GM21576 (cell line): ENCODE measurements around the gene MYO1D.

Experiments used
- ATAC-seq: cut with Tn5 transposase; IDR thresholded peaks from one replicate; pipeline ENCODE4 v1.9.1; 2021; ENCODE audit warnings: mild to moderate bottlenecking, moderate library complexity; ENCODE audit not compliant: unreplicated experiment

MYO1D gene

DNA sequence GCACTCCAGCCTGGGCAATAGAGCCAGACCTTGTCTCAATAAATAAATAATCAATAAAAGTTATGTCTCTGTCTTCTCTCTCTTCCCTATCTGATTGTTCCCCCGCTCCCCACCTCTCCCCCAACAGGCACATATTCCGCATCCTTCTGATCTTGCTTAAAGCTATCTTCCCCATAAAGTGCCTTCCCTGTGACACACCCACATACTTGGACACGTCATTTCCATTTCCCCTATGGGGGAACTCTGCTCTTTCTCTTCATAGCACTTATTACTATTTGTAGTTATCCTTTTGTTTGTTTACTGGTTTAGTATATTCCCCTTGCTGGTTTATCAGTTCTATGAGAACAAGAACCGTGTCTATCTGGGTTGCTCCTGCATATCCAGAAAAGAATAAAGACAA, 14.9 kb downstream of the MYO1D start:
- ATAC-seq, result no peak

DNA sequence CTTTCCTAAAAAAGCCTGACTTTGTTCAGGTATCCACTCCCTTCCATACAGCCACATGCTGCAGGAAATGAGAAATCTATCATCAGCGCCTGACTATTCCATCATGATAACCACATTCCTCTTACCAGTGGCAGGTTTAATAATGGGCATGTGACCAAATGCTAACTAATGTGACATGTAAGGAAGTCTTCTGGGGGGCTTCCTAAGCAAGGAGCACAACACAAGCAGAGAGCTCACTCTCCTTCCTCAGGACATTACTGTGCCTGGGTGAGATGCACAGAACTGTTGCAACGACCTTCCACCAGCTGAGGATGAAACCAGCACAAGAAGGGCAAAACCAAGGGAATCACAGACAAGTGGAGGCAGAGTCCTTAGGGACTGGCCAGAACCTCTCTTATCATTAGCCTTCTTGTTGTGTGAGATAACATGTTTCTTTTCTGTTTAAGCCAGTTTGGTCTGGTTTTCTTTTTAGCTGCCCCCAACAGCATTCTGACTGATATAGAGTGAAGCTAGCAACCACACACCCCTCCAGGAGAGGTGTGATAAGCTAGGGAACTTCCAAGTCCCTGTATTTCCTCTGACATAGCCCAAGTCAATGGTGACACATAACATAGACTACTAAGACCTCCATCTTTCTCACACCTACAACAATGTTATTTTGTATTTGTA, 16.9 kb downstream of the MYO1D start:
- no peak for ATAC-seq

DNA sequence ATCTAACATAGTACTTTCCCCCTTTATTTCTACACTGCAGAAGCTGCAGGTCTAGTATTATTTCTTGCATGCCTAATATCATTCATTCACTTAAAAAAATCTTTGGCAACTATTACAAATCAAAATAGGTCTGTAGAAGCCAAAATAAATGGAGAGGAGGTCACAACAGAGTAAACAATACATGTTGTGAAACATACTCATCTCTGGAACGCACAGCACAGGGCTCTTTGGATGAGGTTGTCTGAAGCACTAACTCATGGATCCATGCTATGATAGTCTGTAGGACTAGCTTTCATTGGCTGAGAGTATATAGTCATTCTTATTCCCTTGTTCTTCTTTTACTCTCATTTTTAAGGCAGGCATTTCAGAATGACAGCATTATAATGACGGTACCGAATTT, 21.3 kb downstream of the MYO1D start:
- ATAC-seq, result no peak

- ATAC-seq, result no peak
These were observed 22.0 kb downstream of the MYO1D start for GRCh38 chr17:32854832-32855389.

DNA sequence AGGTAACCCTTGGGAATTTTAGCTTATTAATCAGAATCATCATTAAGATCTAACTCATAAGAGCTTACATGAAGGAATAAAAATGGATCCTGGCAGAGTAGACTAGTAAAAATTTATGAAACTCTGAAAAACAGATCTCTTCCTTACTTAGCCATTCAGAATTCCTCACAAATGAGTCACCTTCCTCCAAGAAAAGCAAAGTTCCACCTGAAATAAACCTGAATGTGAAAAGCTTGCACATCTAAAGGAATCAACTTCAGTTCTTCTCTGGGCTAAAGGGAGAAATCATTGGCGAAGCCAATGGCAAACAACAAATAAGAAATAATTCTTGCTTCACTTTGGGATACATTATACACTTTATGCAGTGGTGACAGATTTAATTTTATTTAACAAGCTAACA, 22.7 kb downstream of the MYO1D start:
- no peak for ATAC-seq

DNA sequence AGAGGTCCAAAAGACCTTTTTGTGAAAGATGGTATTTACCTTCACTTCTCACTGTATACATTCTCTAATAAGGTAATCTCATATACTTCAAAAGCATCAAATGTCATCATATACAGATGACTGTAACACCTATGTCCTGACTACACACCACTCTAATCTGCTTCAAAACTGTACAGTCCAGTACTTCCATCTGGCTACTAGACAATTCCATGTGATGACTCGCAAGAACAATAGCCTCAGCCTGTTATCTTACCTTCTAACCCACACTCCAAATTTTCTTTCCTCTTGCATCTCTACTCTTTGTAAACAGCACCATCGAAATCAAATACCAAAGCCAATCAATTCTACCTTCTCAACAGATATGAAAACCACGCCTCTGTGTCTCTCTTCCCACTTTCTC, 24.1 kb downstream of the MYO1D start:
- no peak for ATAC-seq

DNA sequence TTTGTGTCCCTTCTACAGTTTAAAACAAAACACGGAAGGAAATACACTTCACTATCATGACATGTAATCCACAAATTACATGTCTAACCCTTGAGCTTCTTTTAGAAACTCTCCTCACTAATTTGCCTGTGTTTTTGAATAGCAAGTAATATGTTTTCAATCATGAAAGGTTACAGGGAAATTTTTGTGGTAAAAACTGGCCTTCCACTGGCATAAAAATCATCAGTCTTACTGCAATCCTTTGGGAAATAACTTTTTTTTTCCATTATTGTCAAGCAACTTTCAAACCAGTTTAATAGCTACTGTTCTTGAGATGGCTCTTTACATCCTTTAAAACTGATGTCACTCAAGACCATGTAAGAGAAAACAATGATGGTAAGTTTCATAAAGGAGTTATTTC, 27.0 kb downstream of the MYO1D start:
- ATAC-seq, result no peak

- ATAC-seq, result no peak
These were observed 28.9 kb downstream of the MYO1D start for GRCh38 chr17:32847977-32848376.

GRCh38 chr17:32846143-32846542, 30.8 kb downstream of the MYO1D start:
- ATAC-seq, result no peak

- no peak for ATAC-seq
These were observed 36.7 kb downstream of the MYO1D start for GRCh38 chr17:32840241-32840640.

- ATAC-seq, result no peak
These were observed 40.4 kb downstream of the MYO1D start for GRCh38 chr17:32836527-32836926.

DNA sequence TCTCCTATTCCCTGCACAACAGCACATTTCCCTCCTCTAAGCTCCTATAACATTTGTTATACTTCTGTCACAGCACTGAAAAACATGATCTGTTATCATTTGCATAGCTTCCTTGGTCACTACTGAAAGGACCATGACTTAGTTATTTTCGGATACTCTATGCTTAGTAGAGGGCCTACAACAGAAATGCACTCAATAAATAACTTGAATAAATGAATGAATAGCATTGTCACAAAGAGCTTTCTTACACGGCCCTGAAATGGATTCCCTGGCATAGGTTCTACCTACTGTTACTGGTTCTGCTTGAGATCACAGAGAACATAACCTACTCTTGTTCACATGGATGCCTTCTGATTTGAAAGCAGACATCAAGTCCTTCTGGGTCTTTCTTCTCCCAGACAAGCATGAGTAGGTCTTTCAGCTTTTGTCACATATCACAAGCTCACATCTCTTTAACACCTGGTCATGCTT, 41.6 kb downstream of the MYO1D start:
- ATAC-seq, result peak; percentile 61

DNA sequence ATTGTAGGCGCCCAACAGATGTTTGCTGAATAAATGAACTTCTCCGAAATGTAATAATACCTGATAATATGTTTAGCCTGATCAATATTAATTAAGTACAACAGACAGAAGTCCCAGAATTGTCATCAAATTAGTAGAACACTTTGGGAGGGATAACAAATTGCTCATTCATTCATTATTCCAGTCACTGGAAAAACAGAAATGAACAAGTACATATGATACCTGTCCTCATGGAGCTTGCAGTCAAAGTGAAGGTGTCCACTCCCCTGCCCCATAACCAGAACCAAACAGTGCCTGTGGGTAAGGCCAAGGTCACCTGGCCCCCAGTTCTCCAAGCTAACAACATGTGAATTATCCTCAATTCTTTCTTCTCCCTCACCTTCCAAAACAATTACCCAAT, 42.8 kb downstream of the MYO1D start:
- ATAC-seq, result no peak

GRCh38 chr17:32833526-32833925, 43.4 kb downstream of the MYO1D start:
- ATAC-seq, result no peak

GRCh38 chr17:32833076-32833475, 43.8 kb downstream of the MYO1D start:
- ATAC-seq, result no peak

GRCh38 chr17:32831627-32832243, 45.2 kb downstream of the MYO1D start:
- no peak for ATAC-seq

GRCh38 chr17:32831223-32831622, 45.7 kb downstream of the MYO1D start:
- no peak for ATAC-seq

- peak; percentile 19 for ATAC-seq
These were observed 48.1 kb downstream of the MYO1D start for GRCh38 chr17:32828822-32829221.

DNA sequence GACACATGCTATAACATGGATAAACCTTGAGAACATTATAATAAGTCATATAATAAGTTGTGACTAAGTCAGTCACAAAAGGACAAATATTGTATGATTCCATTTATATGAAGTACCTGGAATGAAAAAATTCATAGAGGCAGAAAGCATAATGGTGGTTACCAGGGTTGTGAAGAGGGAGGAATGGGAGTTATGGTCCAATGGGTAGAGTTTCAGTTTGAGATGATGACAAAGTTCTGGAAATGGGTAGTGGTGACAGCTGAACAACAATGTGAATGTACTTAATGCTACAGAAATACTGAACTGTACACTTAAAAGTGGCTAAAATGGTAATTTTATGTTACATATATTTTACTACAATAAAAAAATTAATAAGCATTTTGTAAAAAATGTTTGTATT, 49.7 kb downstream of the MYO1D start:
- no peak for ATAC-seq

DNA sequence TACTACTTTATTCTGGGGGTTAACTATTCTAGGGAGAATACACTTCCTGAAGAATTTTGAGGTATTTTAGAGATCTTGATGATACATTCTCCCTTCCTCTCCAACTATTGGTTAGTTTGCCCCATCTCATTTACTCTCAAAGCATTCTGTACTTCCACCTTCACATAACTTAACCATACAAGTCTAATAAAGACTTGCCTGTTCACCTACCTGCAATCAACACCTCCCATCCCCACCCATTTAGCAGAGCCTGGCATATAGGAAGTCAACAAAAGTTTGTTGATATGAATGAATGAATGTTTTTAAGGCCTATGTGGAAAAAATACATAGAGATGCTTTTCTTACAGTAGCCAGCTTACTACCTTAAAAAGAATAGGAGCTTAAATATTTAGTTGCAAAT, 50.8 kb downstream of the MYO1D start:
- ATAC-seq, result no peak

DNA sequence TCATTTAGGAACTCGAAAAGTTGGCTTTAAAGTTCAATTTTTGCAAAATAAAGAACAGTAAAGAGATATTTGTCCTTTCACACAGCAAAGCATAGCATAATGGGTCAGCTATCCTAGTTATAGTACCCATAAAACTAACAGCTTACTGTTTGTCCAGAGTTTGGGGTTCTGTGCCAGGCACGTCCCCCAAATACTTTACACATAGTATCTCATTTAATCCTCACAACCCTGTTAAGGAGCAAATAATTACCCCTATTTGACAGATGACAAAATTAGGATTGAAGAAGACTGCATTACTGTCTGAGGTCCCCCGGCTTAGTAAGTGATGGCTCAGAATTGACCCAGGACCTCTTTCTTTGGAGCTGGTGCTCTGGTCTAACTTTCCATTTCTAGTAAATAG, 52.6 kb downstream of the MYO1D start:
- ATAC-seq, result no peak

DNA sequence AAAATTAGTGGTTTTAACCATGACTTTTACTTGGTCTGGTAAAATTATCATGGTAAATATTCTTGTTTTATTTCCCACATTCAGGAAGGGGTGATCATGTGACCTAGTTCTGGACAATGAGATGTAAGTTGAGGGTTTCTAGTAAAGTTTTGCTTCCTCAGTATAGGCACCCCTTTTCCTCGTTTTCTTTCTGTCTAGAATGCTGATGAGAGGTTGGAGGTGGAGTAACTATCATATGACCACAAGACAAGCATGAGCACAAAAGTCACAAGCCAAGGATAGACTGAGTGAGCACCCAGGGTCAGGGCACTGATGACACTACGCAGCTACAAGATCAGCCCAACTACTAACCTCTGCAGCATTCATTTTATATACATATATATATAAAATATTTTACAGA, 53.9 kb downstream of the MYO1D start:
- ATAC-seq, result no peak
